WTC11 (cell line): ENCODE measurements around the gene GALK1. TPM values are rescaled to one million over a fixed set of nuclear protein-coding genes. Genes with fewer than 3 reads are reported as not detected.

Experiments used
- ATAC-seq: fragments of 200-7000 bp; cut with Tn5 transposase; 2 replicates; pipeline ENCODE4 v1.10.0; 2021; ENCODE audit warnings: mild to moderate bottlenecking, moderate library complexity
- CTCF ChIA-PET: fragments of 300-600 bp; sonication (Branson Sonifier 250); formaldehyde crosslinking; loops from one replicate; lab custom pipeline; 2021; ENCODE audit warnings: antibody characterized with exemption; lab: Charles Lee
- POLR2A ChIA-PET: fragments of 350-600 bp; sonication (Branson Sonifier 250); formaldehyde crosslinking; loops from one replicate; lab custom pipeline; 2021; ENCODE audit warnings: antibody characterized with exemption; lab: Charles Lee
- DNase-seq: peaks from one replicate; pipeline ENCODE4 v3.0.0; 2021; ENCODE audit warnings: low spot score
- H3K27ac Mint-ChIP-seq: 2 replicates; pipeline ENCODE4 v1.8.0; 2021; ENCODE audit warnings: mixed read lengths
- H3K27me3 Mint-ChIP-seq: 2 replicates; pipeline ENCODE4 v1.8.0; 2021; ENCODE audit warnings: low read depth, mild to moderate bottlenecking, moderate library complexity, mixed read lengths
- H3K36me3 Mint-ChIP-seq: 2 replicates; pipeline ENCODE4 v1.8.0; 2021; ENCODE audit warnings: mixed read lengths
- H3K4me1 Mint-ChIP-seq: 2 replicates; pipeline ENCODE4 v1.8.0; 2022; ENCODE audit warnings: mixed read lengths
- H3K4me3 Mint-ChIP-seq: 2 replicates; pipeline ENCODE4 v1.8.0; 2021; ENCODE audit warnings: mild to moderate bottlenecking, moderate library complexity, mixed read lengths
- H3K9me3 Mint-ChIP-seq: 2 replicates; pipeline ENCODE4 v1.8.0; 2021; ENCODE audit warnings: mixed read lengths
- ESRRA ChIP-seq: sonication (generic); formaldehyde crosslinking; IDR thresholded peaks from 2 replicates; pipeline ENCODE4 v1.8.1; 2022; ENCODE audit warnings: mild to moderate bottlenecking, missing genetic modification reagents, borderline replicate concordance
- RELA ChIP-seq: sonication (generic); formaldehyde crosslinking; IDR thresholded peaks from 2 replicates; pipeline ENCODE4 v1.8.1; 2022; ENCODE audit warnings: missing genetic modification reagents, mild to moderate bottlenecking, borderline replicate concordance
- TCF7 ChIP-seq: sonication (generic); formaldehyde crosslinking; IDR thresholded peaks from 2 replicates; pipeline ENCODE4 v1.8.0; 2022; ENCODE audit warnings: mild to moderate bottlenecking, low read depth, missing genetic modification reagents, moderate library complexity
- TP53 ChIP-seq: sonication (generic); formaldehyde crosslinking; IDR thresholded peaks from 2 replicates; pipeline ENCODE4 v1.8.1; 2023; ENCODE audit warnings: mild to moderate bottlenecking, missing genetic modification reagents
- ZNF219 ChIP-seq: sonication (generic); formaldehyde crosslinking; IDR thresholded peaks from 2 replicates; pipeline ENCODE4 v1.8.0; 2023; ENCODE audit warnings: missing genetic modification reagents, mild to moderate bottlenecking, borderline replicate concordance
- ZNF317 ChIP-seq: sonication (generic); formaldehyde crosslinking; IDR thresholded peaks from 2 replicates; pipeline ENCODE4 v1.8.1; 2023; ENCODE audit warnings: low read depth, mild to moderate bottlenecking, moderate library complexity, missing genetic modification reagents, borderline replicate concordance
- total RNA-seq: library from RNA; stranded (reverse); gene quantifications from 3 replicates; pipeline ENCODE4 v1.2.3, GENCODE V29; 2021
- TF ChIP-seq, protein P1 (sequence below): sonication (generic); formaldehyde crosslinking; conservative IDR thresholded peaks from 2 replicates; pipeline ENCODE4 v1.8.1; 2023; ENCODE audit warnings: mild to moderate bottlenecking, low read depth, missing genetic modification reagents, moderate library complexity
- TF ChIP-seq, protein P2 (sequence below): fragments of 250-450 bp; sonication (Bioruptor Pico); IDR thresholded peaks from 2 replicates; pipeline ENCODE4 v1.9.0; 2021; ENCODE audit warnings: mild to moderate bottlenecking, borderline replicate concordance
- TF ChIP-seq, protein P3 (sequence below): sonication (generic); formaldehyde crosslinking; IDR thresholded peaks from 2 replicates; pipeline ENCODE4 v1.8.0; 2023; ENCODE audit warnings: missing genetic modification reagents

The GALK1 gene
- total RNA-seq, 1 experiment from 2014 or later, result 42.2 TPM

- no peak for TF ChIP-seq TCF7 (CRISPR knock-in tag)
- TF ChIP-seq TP53 (CRISPR knock-in tag), result no peak
- TF ChIP-seq, protein P1, sequence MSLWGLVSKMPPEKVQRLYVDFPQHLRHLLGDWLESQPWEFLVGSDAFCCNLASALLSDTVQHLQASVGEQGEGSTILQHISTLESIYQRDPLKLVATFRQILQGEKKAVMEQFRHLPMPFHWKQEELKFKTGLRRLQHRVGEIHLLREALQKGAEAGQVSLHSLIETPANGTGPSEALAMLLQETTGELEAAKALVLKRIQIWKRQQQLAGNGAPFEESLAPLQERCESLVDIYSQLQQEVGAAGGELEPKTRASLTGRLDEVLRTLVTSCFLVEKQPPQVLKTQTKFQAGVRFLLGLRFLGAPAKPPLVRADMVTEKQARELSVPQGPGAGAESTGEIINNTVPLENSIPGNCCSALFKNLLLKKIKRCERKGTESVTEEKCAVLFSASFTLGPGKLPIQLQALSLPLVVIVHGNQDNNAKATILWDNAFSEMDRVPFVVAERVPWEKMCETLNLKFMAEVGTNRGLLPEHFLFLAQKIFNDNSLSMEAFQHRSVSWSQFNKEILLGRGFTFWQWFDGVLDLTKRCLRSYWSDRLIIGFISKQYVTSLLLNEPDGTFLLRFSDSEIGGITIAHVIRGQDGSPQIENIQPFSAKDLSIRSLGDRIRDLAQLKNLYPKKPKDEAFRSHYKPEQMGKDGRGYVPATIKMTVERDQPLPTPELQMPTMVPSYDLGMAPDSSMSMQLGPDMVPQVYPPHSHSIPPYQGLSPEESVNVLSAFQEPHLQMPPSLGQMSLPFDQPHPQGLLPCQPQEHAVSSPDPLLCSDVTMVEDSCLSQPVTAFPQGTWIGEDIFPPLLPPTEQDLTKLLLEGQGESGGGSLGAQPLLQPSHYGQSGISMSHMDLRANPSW (CRISPR knock-in tag), result no peak
These were observed 24.3 kb downstream of the GALK1 start (continued) for GRCh38 chr17:75740631-75741077.

- Mint-ChIP-seq H3K9me3 (no peaks in the 10 kb centered on the region), H3K27ac (no peak overlapping the region), H3K4me1 (no peaks in the 10 kb centered on the region), H3K4me3 (no peak overlapping the region), H3K36me3 (no peaks in the 10 kb centered on the region), H3K27me3 (no peaks in the 10 kb centered on the region)
- DNase-seq (no peak), ATAC-seq (no peak)
- TF ChIP-seq ZNF317 (CRISPR knock-in tag), result no peak
- TF ChIP-seq, protein P2, sequence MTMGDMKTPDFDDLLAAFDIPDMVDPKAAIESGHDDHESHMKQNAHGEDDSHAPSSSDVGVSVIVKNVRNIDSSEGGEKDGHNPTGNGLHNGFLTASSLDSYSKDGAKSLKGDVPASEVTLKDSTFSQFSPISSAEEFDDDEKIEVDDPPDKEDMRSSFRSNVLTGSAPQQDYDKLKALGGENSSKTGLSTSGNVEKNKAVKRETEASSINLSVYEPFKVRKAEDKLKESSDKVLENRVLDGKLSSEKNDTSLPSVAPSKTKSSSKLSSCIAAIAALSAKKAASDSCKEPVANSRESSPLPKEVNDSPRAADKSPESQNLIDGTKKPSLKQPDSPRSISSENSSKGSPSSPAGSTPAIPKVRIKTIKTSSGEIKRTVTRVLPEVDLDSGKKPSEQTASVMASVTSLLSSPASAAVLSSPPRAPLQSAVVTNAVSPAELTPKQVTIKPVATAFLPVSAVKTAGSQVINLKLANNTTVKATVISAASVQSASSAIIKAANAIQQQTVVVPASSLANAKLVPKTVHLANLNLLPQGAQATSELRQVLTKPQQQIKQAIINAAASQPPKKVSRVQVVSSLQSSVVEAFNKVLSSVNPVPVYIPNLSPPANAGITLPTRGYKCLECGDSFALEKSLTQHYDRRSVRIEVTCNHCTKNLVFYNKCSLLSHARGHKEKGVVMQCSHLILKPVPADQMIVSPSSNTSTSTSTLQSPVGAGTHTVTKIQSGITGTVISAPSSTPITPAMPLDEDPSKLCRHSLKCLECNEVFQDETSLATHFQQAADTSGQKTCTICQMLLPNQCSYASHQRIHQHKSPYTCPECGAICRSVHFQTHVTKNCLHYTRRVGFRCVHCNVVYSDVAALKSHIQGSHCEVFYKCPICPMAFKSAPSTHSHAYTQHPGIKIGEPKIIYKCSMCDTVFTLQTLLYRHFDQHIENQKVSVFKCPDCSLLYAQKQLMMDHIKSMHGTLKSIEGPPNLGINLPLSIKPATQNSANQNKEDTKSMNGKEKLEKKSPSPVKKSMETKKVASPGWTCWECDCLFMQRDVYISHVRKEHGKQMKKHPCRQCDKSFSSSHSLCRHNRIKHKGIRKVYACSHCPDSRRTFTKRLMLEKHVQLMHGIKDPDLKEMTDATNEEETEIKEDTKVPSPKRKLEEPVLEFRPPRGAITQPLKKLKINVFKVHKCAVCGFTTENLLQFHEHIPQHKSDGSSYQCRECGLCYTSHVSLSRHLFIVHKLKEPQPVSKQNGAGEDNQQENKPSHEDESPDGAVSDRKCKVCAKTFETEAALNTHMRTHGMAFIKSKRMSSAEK (CRISPR knock-in tag), result no peak
- POLR2A ChIA-PET, result no interaction called here
- CTCF ChIA-PET, result interaction anchor here (0.8 to 1.9 kb wide), 5 partner anchors 10 to 258 kb away, joined by 3 to 9 read pairs (median 4); partner anchors contain the start of gene SMIM5
These were observed 24.8 kb downstream of the GALK1 start for GRCh38 chr17:75740215-75740614.

DNA sequence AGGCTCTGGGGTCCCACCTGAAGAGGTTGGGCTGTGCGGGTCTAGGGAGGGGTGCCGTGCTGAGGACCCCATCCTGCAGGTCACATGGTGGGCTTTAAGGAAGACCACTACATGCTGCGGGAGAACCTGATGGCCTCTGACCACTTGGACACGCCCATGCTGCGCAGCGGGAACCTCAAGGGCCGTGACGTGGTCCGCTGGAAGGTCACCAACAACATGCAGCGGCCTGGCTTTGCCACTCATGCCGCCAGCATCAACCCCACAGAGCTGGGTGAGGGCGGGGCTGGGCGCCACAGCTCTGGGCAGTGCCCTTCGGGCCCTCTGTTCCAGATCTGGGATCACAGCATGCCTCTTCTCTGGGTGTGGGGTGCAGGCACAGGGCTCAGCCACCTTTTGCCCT lies 25.2 kb downstream of the GALK1 start:
- Mint-ChIP-seq H3K27me3 (no peaks in the 10 kb centered on the region), H3K36me3 (no peaks in the 10 kb centered on the region), H3K4me1 (no peaks in the 10 kb centered on the region), H3K4me3 (no peak overlapping the region), H3K27ac (no peak overlapping the region), H3K9me3 (no peaks in the 10 kb centered on the region)
- ATAC-seq (no peak), DNase-seq (no peak)
- POLR2A ChIA-PET, result no interaction called here
- CTCF ChIA-PET, result interaction anchor here (1.2 to 3.6 kb wide), 4 partner anchors 14 to 257 kb away, joined by 3 to 27 read pairs (median 6); partner anchors contain the start of gene SMIM5
- TF ChIP-seq, protein P3, sequence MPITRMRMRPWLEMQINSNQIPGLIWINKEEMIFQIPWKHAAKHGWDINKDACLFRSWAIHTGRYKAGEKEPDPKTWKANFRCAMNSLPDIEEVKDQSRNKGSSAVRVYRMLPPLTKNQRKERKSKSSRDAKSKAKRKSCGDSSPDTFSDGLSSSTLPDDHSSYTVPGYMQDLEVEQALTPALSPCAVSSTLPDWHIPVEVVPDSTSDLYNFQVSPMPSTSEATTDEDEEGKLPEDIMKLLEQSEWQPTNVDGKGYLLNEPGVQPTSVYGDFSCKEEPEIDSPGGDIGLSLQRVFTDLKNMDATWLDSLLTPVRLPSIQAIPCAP (CRISPR knock-in tag), result no peak
- TF ChIP-seq ESRRA (CRISPR knock-in tag), result no peak
- no peak for TF ChIP-seq RELA

- ChIA-PET CTCF (interaction anchor here (0.7 to 3.6 kb wide), 9 partner anchors 8 to 113 kb away, joined by 4 to 30 read pairs (median 9); partner anchors contain the start of genes GALK1, ITGB4 and SMIM5), POLR2A (interaction anchor here (0.6 to 1.7 kb wide), 2 partner anchors 18 to 296 kb away, joined by 5 to 6 read pairs; partner anchors contain the start of gene ITGB4)
- H3K9me3 Mint-ChIP-seq, result no peaks in the 10 kb centered on the region
- no peaks in the 10 kb centered on the region for H3K36me3 Mint-ChIP-seq
- TF ChIP-seq ZNF219 (CRISPR knock-in tag), result no peak
- no peak overlapping the region for H3K27ac Mint-ChIP-seq
- no peak overlapping the region for H3K4me3 Mint-ChIP-seq
- no peak for ATAC-seq
- no peaks in the 10 kb centered on the region for H3K27me3 Mint-ChIP-seq
- no peak for DNase-seq
- no peaks in the 10 kb centered on the region for H3K4me1 Mint-ChIP-seq
These were observed 25.8 kb downstream of the GALK1 start for GRCh38 chr17:75739174-75739573.
